Measurements from ENCODE around the gene RSAD1.

DNA sequence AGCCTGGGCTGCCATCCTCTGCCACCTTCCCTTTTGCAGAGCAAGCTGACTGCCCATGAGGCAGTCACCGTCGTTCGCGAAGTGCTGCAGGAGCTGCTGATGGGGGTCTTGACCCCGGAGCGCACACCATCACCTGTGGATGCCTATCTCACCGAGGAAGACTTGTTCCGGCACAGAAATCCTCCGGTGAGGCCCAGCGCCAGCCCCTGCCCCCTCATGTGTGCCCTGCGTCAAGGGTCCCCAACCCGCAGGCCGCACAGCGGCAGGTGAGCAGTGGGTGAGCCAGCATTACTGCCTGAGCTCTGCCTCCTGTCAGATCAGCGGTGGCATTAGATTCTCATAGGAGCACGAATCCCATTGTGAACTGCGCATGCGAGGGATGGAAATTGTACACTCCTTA lies 46.2 kb downstream of the RSAD1 start:
- TF ChIP-seq GATA3 (IDR thresholded peaks at IDR 0.05; ENCODE audit: low read depth, low read length) (no peak), GATA2 (IDR thresholded peaks at IDR 0.05; ENCODE audit: low read depth, low read length) (no peak)

Data from SH-SY5Y (cell line).